ENCODE results near the gene MGRN1. TPM values are rescaled to one million over a fixed set of nuclear protein-coding genes. Genes with fewer than 3 reads are reported as not detected.

MGRN1 gene
- total and polyA plus RNA-seq, 2 of the 13 experiments (the other 11 are each of a cell fraction or from before 2014, with no cell fraction given): 11.9 to 12.6 TPM

DNA sequence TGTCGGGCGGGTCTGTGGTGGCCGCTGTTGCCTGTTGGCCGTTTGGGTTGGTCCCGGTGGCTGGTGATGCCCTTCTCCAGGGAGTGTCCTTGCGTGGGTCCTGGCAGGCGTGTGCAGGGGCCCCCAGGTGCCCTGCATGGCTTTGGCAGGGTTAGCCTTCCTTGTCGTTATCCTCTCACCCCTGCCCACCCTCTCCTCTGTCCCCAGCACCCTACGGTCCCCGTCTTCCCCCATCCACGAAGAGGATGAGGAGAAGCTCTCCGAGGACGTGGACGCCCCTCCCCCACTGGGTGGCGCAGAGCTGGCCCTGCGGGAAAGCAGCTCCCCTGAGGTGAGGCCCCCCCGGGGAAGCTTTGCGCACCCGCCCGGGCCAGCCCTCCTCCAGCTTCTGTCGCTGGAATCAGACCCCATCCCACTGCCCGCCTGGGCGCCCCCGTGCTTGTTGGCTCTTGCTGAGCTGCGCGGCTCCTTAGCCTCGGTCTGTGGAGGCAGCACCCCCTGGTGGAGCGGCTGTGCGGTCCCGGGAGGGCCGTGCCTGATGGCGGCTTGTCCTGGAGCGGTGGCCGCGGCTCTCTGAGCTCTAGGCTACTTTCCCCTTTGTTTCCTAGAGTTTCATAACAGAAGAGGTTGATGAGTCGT, 58.1 kb downstream of the MGRN1 start (continued):
- TF ChIP-seq CREBL2 (CRISPR knock-in tag; IDR thresholded peaks at IDR 0.05; ENCODE audit: borderline replicate concordance) (no peak), SAFB2 (CRISPR knock-in tag; IDR thresholded peaks at IDR 0.05; ENCODE audit: borderline replicate concordance, low read depth) (no peak), SRF (IDR thresholded peaks at IDR 0.05; ENCODE audit: low read depth, low read length) (no peak), POGZ (CRISPR knock-in tag; IDR thresholded peaks at IDR 0.05) (peak; percentile 61; the same call in 1 of the 2 replicates), ZFY (CRISPR knock-in tag; IDR thresholded peaks at IDR 0.05) (0 out of 2 replicates have a peak, but pooled peaks have one; percentile 17), RAD21 (CRISPR knock-in tag; IDR thresholded peaks at IDR 0.05) (peak; percentile 60; the same call in 1 of the 2 replicates), MED1 (CRISPR knock-in tag; IDR thresholded peaks at IDR 0.05) (no peak), ZNF281 (CRISPR knock-in tag; IDR thresholded peaks at IDR 0.05; ENCODE audit: borderline replicate concordance) (peak; percentile 34; the same call in 1 of the 2 replicates), THAP11 (CRISPR knock-in tag; IDR thresholded peaks at IDR 0.05) (peak; percentile 46; the same call in 1 of the 2 replicates), ZBTB38 (CRISPR knock-in tag; IDR thresholded peaks at IDR 0.05) (peak; percentile 100), ZBTB7A (CRISPR knock-in tag; IDR thresholded peaks at IDR 0.05) (no peak), BATF2 (CRISPR knock-in tag; IDR thresholded peaks at IDR 0.05) (no peak), ETV5 (CRISPR knock-in tag; IDR thresholded peaks at IDR 0.05; ENCODE audit: borderline replicate concordance) (0 out of 2 replicates have a peak, but pooled peaks have one; percentile 8), ZFP82 (CRISPR knock-in tag; IDR thresholded peaks at IDR 0.05; ENCODE audit: borderline replicate concordance) (no peak), SOX13 (IDR thresholded peaks at IDR 0.05) (no peak), SOX13 (CRISPR knock-in tag; conservative IDR thresholded peaks at IDR 0.05 in 1 of 2, IDR thresholded peaks at IDR 0.05 in 1 of 2) (0 out of 4 replicates have a peak, but pooled peaks of 1 of the 2 experiments have one; percentile 12), RBM39 (IDR thresholded peaks at IDR 0.05; ENCODE audit: low read depth, low read length, poor library complexity, severe bottlenecking) (peak; percentile 23), ZNF839 (CRISPR knock-in tag; IDR thresholded peaks at IDR 0.05; ENCODE audit: borderline replicate concordance) (no peak), RBM22 (optimal IDR thresholded peaks at IDR 0.05; ENCODE audit: low read length) (no peak)
- TF ChIP-seq, protein P1, sequence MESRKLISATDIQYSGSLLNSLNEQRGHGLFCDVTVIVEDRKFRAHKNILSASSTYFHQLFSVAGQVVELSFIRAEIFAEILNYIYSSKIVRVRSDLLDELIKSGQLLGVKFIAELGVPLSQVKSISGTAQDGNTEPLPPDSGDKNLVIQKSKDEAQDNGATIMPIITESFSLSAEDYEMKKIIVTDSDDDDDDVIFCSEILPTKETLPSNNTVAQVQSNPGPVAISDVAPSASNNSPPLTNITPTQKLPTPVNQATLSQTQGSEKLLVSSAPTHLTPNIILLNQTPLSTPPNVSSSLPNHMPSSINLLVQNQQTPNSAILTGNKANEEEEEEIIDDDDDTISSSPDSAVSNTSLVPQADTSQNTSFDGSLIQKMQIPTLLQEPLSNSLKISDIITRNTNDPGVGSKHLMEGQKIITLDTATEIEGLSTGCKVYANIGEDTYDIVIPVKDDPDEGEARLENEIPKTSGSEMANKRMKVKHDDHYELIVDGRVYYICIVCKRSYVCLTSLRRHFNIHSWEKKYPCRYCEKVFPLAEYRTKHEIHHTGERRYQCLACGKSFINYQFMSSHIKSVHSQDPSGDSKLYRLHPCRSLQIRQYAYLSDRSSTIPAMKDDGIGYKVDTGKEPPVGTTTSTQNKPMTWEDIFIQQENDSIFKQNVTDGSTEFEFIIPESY (CRISPR knock-in tag; IDR thresholded peaks at IDR 0.05): peak; percentile 100
- TF ChIP-seq, protein P2, sequence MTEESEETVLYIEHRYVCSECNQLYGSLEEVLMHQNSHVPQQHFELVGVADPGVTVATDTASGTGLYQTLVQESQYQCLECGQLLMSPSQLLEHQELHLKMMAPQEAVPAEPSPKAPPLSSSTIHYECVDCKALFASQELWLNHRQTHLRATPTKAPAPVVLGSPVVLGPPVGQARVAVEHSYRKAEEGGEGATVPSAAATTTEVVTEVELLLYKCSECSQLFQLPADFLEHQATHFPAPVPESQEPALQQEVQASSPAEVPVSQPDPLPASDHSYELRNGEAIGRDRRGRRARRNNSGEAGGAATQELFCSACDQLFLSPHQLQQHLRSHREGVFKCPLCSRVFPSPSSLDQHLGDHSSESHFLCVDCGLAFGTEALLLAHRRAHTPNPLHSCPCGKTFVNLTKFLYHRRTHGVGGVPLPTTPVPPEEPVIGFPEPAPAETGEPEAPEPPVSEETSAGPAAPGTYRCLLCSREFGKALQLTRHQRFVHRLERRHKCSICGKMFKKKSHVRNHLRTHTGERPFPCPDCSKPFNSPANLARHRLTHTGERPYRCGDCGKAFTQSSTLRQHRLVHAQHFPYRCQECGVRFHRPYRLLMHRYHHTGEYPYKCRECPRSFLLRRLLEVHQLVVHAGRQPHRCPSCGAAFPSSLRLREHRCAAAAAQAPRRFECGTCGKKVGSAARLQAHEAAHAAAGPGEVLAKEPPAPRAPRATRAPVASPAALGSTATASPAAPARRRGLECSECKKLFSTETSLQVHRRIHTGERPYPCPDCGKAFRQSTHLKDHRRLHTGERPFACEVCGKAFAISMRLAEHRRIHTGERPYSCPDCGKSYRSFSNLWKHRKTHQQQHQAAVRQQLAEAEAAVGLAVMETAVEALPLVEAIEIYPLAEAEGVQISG (CRISPR knock-in tag; IDR thresholded peaks at IDR 0.05): peak; percentile 37; the same call in 1 of the 2 replicates

Data from HepG2 (cell line).